Erythroblast (primary cell): Measurements from ENCODE around the gene ZBTB20.

Source experiments
- GATA1 ChIP-seq: IDR thresholded peaks from 2 replicates; pipeline ENCODE4 v1.6.1; 2011; ENCODE audit warnings: low read depth, mild to moderate bottlenecking, control low read depth, low read length, moderate library complexity
- POLR2A ChIP-seq: IDR thresholded peaks from 2 replicates; pipeline ENCODE4 v1.6.1; 2011; ENCODE audit warnings: mild to moderate bottlenecking, low read length

- no peak for TF ChIP-seq POLR2A
- TF ChIP-seq GATA1: no peak
Measured at GRCh38 chr3:114680299-114680698, 466.8 kb downstream of the ZBTB20 start.
